Lower leg skin (tissue), 4 donors: ENCODE measurements around the gene CTTNBP2. TPM values are rescaled to one million over a fixed set of nuclear protein-coding genes. Genes with fewer than 3 reads are reported as not detected.

Source experiments
- DNase-seq, 2 donors: peaks; one replicate each; pipeline ENCODE4 v3.0.0-alpha.2; 2019; ENCODE audit warnings: low spot score in 2 of 2
- H3K4me3 ChIP-seq: fragments of 200-600 bp; sonication (generic); 2 replicates; pipeline ENCODE4 v1.5.1; 2017; ENCODE audit warnings: mild to moderate bottlenecking, low read depth; ENCODE audit not compliant: poor library complexity, severe bottlenecking
- CTCF ChIP-seq, 3 donors: fragments of 450-650 bp; IDR thresholded peaks; one replicate each; pipeline ENCODE4 v1.5.1; 2016; ENCODE audit warnings: antibody characterized with exemption in 3 of 3, mild to moderate bottlenecking in 3 of 3, moderate library complexity in 2 of 3
- POLR2A ChIP-seq, 2 donors: fragments of 450-650 bp; IDR thresholded peaks; one replicate each; pipeline ENCODE4 v1.6.1; 2016 to 2017; ENCODE audit warnings: antibody characterized with exemption in 2 of 2, mild to moderate bottlenecking in 1 of 2, moderate library complexity in 1 of 2
- WGBS, 2 donors: methylation state at CpG; one replicate each; pipeline ENCODE4 v1.1.5; 2018; 5-methylcytosine and 5-hydroxymethylcytosine counted together
- intact Hi-C: fragments of 100-400 bp; cut with DNase I; formaldehyde crosslinking; loops from one replicate; pipeline ENCODE4 v1.15.0; 2023; ENCODE audit warnings: low total_unique reads
- total RNA-seq, 4 donors: library from RNA; depleted of rRNA; stranded (reverse); fragments of >200 nt; gene quantifications; one replicate each; pipeline ENCODE4 v1.1.0, GENCODE V29; 2016

Gene CTTNBP2
- total RNA-seq, 4 donors from 2014 or later = 1.2 to 7.6 (median 5.8) TPM

- WGBS, 2 donors = 78 to 89% methylated on average over 3 of the region's 3 CpGs
- DNase-seq = no peak
- intact Hi-C loops = no loop called here
- H3K4me3 ChIP-seq = no peak overlapping the region
- no peak for TF ChIP-seq CTCF (IDR thresholded peaks at IDR 0.05)
- TF ChIP-seq POLR2A (IDR thresholded peaks at IDR 0.05) = no peak
Measured at GRCh38 chr7:117730390-117730789, 142.9 kb downstream of the CTTNBP2 start.

GRCh38 chr7:117728890-117729624 is 144.2 kb downstream of the CTTNBP2 start:
- H3K4me3 ChIP-seq = no peak overlapping the region
- no peak for DNase-seq
- TF ChIP-seq POLR2A (IDR thresholded peaks at IDR 0.05) (no peak), CTCF (IDR thresholded peaks at IDR 0.05) (no peak)
- intact Hi-C loops = loop anchor here (5.0 kb wide), 1 partner anchor 762 kb away; no protein-coding TSS in a partner anchor
- WGBS, 2 donors = 46 to 48% methylated on average over 7 of the region's 7 CpGs

GRCh38 chr7:117724898-117725297 is 148.3 kb downstream of the CTTNBP2 start:
- DNase-seq = no peak
- TF ChIP-seq CTCF (IDR thresholded peaks at IDR 0.05) (no peak), POLR2A (IDR thresholded peaks at IDR 0.05) (no peak)
- H3K4me3 ChIP-seq = no peak overlapping the region
- WGBS, 2 donors = 94 to 95% methylated on average over 3 of the region's 3 CpGs
- intact Hi-C loops = loop anchor here (5.0 kb wide), 1 partner anchor 758 kb away; no protein-coding TSS in a partner anchor

GRCh38 chr7:117719377-117719776 is 153.9 kb downstream of the CTTNBP2 start:
- intact Hi-C loops = no loop called here
- DNase-seq = no peak
- no peak overlapping the region for H3K4me3 ChIP-seq
- WGBS, 2 donors = 70 to 75% methylated on average over 3 of the region's 3 CpGs
- TF ChIP-seq POLR2A (IDR thresholded peaks at IDR 0.05) = no peak
- TF ChIP-seq CTCF (IDR thresholded peaks at IDR 0.05) = no peak

GRCh38 chr7:117718116-117718835 is 155.0 kb downstream of the CTTNBP2 start:
- 65 to 67% methylated on average over 6 of the region's 6 CpGs for WGBS, 2 donors
- DNase-seq = no peak
- H3K4me3 ChIP-seq = no peak overlapping the region
- intact Hi-C loops = no loop called here
- TF ChIP-seq POLR2A (IDR thresholded peaks at IDR 0.05) = no peak
- TF ChIP-seq CTCF (IDR thresholded peaks at IDR 0.05) = no peak
